Tibial artery (tissue), 4 donors: Measurements from ENCODE around the gene KYNU.
"Not testable (repeated sequence)": the region's sequence is repeated elsewhere in the genome, so short reads cannot be mapped to it uniquely, and the experiment has no call there.

Source experiments
- DNase-seq, 2 donors: peaks; one replicate each; pipeline ENCODE4 v3.0.0-alpha.2; 2019
- H3K27ac ChIP-seq, 2 donors: fragments of 200-600 bp; sonication (generic) in 1 of 2; 1 replicate in 1 of 2; 2 replicates in 1 of 2; pipeline ENCODE4 v1.5.1; 2018 to 2019; ENCODE audit warnings: mild to moderate bottlenecking in 1 of 2
- H3K27me3 ChIP-seq, 2 donors: fragments of 200-600 bp; sonication (generic) in 1 of 2; one replicate each; pipeline versions ENCODE4 v1.5.1 to v1.6.0; 2016 to 2019
- H3K36me3 ChIP-seq, 3 donors: fragments of 200-600 bp; sonication (generic) in 2 of 3; one replicate each; pipeline ENCODE4 v1.5.1; 2016 to 2019; ENCODE audit warnings: mild to moderate bottlenecking in 2 of 3
- H3K4me1 ChIP-seq, 4 donors: fragments of 200-600 bp; sonication (generic) in 2 of 4; 1 replicate in 3 of 4; 2 replicates in 1 of 4; pipeline ENCODE4 v1.5.1; 2016 to 2019
- H3K4me3 ChIP-seq, 2 donors: fragments of 200-600 bp; sonication (generic) in 1 of 2; 1 replicate in 1 of 2; 2 replicates in 1 of 2; pipeline ENCODE4 v1.5.1; 2018 to 2019; ENCODE audit warnings: mild to moderate bottlenecking in 2 of 2
- H3K9me3 ChIP-seq, 3 donors: fragments of 200-600 bp; sonication (generic) in 1 of 3; one replicate each; pipeline ENCODE4 v1.5.1; 2016 to 2019
- intact Hi-C: fragments of 100-400 bp; cut with DNase I; formaldehyde crosslinking; loops from one replicate; pipeline ENCODE4 v1.15.0; 2023; ENCODE audit warnings: low total_unique reads
- TF ChIP-seq, protein P1 (sequence below), 2 experiments: fragments of 200-600 bp in 1 of 2; fragments of 450-650 bp in 1 of 2; IDR thresholded peaks; one replicate each; pipeline ENCODE4 v1.5.1; 2017 to 2019; ENCODE audit warnings: antibody characterized with exemption in 2 of 2, mild to moderate bottlenecking in 1 of 2, moderate library complexity in 1 of 2

The KYNU gene

DNA sequence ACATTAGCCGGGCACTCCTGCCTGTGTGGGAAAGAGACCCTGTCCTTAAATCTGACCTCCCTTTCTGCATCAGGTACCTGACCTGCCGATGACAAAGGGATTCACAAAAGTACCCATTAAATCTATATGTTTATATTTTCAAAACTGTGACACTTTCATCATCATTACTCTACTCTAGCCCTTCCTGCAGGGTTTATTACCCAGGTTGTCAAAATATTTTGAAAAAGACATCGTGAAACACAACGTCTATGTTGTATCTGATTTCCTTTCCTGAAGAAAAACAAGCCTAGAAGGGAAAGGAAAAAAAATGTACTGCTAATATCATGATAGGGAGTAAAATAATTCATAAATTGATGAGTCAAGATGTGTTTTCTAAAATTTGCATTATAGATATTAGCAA lies 15.2 kb upstream of the KYNU start:
- TF ChIP-seq, protein P1, sequence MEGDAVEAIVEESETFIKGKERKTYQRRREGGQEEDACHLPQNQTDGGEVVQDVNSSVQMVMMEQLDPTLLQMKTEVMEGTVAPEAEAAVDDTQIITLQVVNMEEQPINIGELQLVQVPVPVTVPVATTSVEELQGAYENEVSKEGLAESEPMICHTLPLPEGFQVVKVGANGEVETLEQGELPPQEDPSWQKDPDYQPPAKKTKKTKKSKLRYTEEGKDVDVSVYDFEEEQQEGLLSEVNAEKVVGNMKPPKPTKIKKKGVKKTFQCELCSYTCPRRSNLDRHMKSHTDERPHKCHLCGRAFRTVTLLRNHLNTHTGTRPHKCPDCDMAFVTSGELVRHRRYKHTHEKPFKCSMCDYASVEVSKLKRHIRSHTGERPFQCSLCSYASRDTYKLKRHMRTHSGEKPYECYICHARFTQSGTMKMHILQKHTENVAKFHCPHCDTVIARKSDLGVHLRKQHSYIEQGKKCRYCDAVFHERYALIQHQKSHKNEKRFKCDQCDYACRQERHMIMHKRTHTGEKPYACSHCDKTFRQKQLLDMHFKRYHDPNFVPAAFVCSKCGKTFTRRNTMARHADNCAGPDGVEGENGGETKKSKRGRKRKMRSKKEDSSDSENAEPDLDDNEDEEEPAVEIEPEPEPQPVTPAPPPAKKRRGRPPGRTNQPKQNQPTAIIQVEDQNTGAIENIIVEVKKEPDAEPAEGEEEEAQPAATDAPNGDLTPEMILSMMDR (IDR thresholded peaks at IDR 0.05), result no peak
- no peaks in the 10 kb centered on the region for H3K36me3 ChIP-seq
- H3K27ac ChIP-seq, result no peak overlapping the region
- peaks cover 0 to 8% (median 0%) of the 10 kb centered on the region in 4 donors for H3K4me1 ChIP-seq
- DNase-seq, result no peak
- no peaks in the 10 kb centered on the region for H3K27me3 ChIP-seq
- H3K4me3 ChIP-seq, result no peak overlapping the region
- no peaks in the 10 kb centered on the region for H3K9me3 ChIP-seq
- intact Hi-C loops, result no loop called here

DNA sequence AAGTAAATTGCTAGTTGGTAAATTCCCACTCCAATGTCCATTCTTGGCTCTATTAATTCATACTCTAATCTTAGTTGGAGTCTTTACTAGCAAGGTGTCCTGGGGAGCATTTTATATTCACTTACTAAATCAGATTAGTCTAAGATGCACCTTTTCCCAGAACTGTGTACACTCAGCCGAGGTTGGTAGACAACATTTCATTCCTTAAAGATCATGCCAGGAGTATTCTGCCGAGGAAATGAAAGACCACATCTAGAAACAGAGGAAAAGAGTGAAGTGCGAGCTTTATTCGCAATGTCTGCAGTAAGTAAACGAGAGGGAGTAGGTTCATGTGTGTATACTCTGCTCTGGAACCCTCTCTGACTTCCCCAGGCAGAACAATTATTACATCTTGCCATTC lies 14.6 kb upstream of the KYNU start:
- H3K36me3 ChIP-seq, result no peaks in the 10 kb centered on the region
- no peaks in the 10 kb centered on the region for H3K27me3 ChIP-seq
- DNase-seq, result no peak
- TF ChIP-seq, protein P1 (IDR thresholded peaks at IDR 0.05), result no peak
- no peak overlapping the region for H3K4me3 ChIP-seq
- peaks cover 0 to 8% (median 0%) of the 10 kb centered on the region in 4 donors for H3K4me1 ChIP-seq
- intact Hi-C loops, result no loop called here
- no peak overlapping the region for H3K27ac ChIP-seq
- no peaks in the 10 kb centered on the region for H3K9me3 ChIP-seq

DNA sequence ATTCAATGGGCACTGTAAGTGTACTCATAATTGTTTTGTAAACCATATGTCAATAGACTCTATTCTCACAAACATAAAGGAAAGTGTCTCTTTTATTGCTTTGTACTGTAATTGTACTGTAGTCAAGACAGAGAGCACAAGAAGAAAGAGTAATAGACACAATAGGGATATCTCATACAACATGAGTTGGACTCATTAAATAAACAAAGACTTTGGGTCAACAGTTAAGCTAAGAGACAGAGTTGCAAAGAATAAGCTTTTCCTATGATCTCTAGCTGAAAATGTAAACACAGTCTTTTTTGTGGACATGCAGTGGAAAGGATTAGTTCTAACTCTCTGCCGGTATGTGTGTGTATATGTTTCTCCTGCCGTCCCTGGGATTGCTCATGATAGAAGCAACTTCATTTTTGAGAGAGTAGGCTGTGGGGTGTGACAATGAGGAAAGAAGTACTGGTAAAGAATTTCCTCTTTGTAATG lies 13.9 kb upstream of the KYNU start:
- H3K4me3 ChIP-seq, result no peak overlapping the region
- no peak for DNase-seq
- H3K4me1 ChIP-seq, result peaks cover 0 to 8% (median 0%) of the 10 kb centered on the region in 4 donors
- no peaks in the 10 kb centered on the region for H3K36me3 ChIP-seq
- no peak overlapping the region for H3K27ac ChIP-seq
- TF ChIP-seq, protein P1 (IDR thresholded peaks at IDR 0.05), result no peak
- H3K27me3 ChIP-seq, result no peaks in the 10 kb centered on the region
- intact Hi-C loops, result no loop called here
- no peaks in the 10 kb centered on the region for H3K9me3 ChIP-seq

DNA sequence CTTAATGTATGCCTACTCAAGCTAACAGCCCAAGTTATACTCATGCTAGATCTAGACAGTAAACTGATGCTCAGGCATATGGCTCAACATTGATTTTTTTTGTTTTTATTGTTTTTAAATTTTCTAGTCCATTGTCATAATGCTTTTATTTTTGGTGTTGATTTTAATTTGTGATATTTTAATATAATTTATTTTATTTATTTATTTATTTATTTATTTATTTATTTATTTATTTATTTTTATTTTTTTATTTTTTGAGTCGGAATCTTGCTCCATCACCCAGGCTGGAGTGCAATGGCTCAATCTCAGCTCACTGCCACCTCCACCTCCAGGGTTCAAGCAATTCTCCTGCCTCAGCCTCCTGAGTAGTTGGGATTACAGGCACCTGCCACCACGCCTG lies 12.9 kb upstream of the KYNU start:
- DNase-seq, H3K27me3 ChIP-seq, intact Hi-C loops, H3K36me3 ChIP-seq, H3K9me3 ChIP-seq, H3K27ac ChIP-seq, H3K4me3 ChIP-seq: not testable (repeated sequence)
- peaks cover 0 to 13% (median 0%) of the 10 kb centered on the region in 4 donors for H3K4me1 ChIP-seq

DNA sequence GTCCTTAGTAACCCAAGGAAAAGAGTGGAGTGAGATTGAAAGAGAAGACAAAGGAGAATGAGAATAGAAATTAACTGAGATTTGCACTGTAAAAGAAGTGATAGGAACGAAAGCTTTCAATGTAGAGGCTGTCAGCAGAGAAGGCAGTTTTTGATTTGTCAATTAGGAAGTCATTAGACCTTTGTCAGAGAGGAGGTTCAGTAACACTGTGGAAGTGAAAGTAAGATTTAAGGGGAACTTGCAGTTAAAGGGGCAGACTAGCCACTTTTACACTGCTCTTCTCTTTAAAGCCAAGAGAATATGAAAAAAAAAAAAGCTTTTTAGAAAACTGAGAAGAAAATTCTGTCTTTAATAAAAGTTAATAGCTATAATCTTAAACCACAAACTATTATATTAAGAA lies 11.5 kb upstream of the KYNU start:
- no peak for DNase-seq
- H3K27me3 ChIP-seq, result no peaks in the 10 kb centered on the region
- H3K27ac ChIP-seq, result no peak overlapping the region
- intact Hi-C loops, result no loop called here
- no peak overlapping the region for H3K4me3 ChIP-seq
- H3K36me3 ChIP-seq, result no peaks in the 10 kb centered on the region
- H3K9me3 ChIP-seq, result no peaks in the 10 kb centered on the region
- H3K4me1 ChIP-seq, result peaks cover 0 to 5% (median 0%) of the 10 kb centered on the region in 4 donors
- TF ChIP-seq, protein P1 (IDR thresholded peaks at IDR 0.05), result no peak

DNA sequence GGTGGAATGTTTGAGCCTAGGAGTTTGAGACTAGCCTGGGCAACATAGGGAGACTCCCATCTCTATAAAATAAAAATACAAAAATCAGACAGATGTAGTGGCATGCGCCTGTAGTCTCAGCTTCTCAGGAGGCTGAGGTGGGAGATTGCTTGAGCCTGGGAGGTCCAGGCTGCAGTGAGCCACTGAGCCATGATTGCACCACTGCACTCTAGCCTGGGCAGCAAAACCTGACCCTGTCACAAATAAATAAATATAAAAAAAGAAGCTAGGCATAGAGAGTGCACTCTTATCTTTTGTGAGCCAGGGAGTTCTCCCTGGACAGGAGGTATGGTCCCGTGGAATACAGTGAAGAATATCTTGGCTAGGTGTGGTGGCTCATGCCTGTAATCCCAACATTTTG lies 11.0 kb upstream of the KYNU start:
- no peak overlapping the region for H3K27ac ChIP-seq
- intact Hi-C loops, result no loop called here
- DNase-seq, result no peak
- H3K4me3 ChIP-seq, result no peak overlapping the region
- no peaks in the 10 kb centered on the region for H3K9me3 ChIP-seq
- TF ChIP-seq, protein P1 (IDR thresholded peaks at IDR 0.05), result no peak
- no peaks in the 10 kb centered on the region for H3K27me3 ChIP-seq
- H3K4me1 ChIP-seq, result peaks cover 0 to 5% (median 0%) of the 10 kb centered on the region in 4 donors
- no peaks in the 10 kb centered on the region for H3K36me3 ChIP-seq
